Neural cell (in vitro differentiated cells): Measurements from ENCODE around the gene MAEA.

Experiments
- EP300 ChIP-seq: fragments of 450-650 bp; conservative IDR thresholded peaks from 2 replicates; pipeline ENCODE4 v1.6.1; 2014; ENCODE audit warnings: antibody characterized with exemption, mild to moderate bottlenecking, moderate library complexity; ENCODE audit not compliant: poor library complexity, severe bottlenecking
- EZH2 ChIP-seq: fragments of 200-600, 300-800 bp; shearing (Covaris generic), sonication (generic); IDR thresholded peaks from 2 replicates; pipeline ENCODE4 v1.6.1; 2014; ENCODE audit warnings: antibody characterized with exemption, low read length, borderline replicate concordance, mild to moderate bottlenecking; ENCODE audit not compliant: insufficient read depth, poor library complexity, severe bottlenecking
- MXI1 ChIP-seq: fragments of 450-650 bp; conservative IDR thresholded peaks from 2 replicates; pipeline ENCODE4 v1.6.1; 2014; ENCODE audit warnings: antibody characterized with exemption, mild to moderate bottlenecking; ENCODE audit not compliant: poor library complexity, severe bottlenecking
- POLR2AphosphoS5 ChIP-seq: IDR thresholded peaks from 2 replicates; pipeline ENCODE4 v1.6.1; 2012
- SMC3 ChIP-seq: fragments of 450-650 bp; conservative IDR thresholded peaks from 2 replicates; pipeline ENCODE4 v1.6.1; 2014; ENCODE audit warnings: antibody characterized with exemption, mild to moderate bottlenecking, moderate library complexity; ENCODE audit not compliant: poor library complexity
- TAF1 ChIP-seq: IDR thresholded peaks from 2 replicates; pipeline ENCODE4 v1.6.1; 2012; ENCODE audit warnings: low read depth
- TF ChIP-seq, protein P1 (sequence below): fragments of 450-650 bp; IDR thresholded peaks from 2 replicates; pipeline ENCODE4 v1.5.1; 2014; ENCODE audit warnings: antibody characterized with exemption, mild to moderate bottlenecking, moderate library complexity; ENCODE audit not compliant: poor library complexity, severe bottlenecking
- TF ChIP-seq, protein P2 (sequence below): IDR thresholded peaks from 2 replicates; pipeline ENCODE4 v1.6.1; 2012; ENCODE audit warnings: borderline replicate concordance

DNA sequence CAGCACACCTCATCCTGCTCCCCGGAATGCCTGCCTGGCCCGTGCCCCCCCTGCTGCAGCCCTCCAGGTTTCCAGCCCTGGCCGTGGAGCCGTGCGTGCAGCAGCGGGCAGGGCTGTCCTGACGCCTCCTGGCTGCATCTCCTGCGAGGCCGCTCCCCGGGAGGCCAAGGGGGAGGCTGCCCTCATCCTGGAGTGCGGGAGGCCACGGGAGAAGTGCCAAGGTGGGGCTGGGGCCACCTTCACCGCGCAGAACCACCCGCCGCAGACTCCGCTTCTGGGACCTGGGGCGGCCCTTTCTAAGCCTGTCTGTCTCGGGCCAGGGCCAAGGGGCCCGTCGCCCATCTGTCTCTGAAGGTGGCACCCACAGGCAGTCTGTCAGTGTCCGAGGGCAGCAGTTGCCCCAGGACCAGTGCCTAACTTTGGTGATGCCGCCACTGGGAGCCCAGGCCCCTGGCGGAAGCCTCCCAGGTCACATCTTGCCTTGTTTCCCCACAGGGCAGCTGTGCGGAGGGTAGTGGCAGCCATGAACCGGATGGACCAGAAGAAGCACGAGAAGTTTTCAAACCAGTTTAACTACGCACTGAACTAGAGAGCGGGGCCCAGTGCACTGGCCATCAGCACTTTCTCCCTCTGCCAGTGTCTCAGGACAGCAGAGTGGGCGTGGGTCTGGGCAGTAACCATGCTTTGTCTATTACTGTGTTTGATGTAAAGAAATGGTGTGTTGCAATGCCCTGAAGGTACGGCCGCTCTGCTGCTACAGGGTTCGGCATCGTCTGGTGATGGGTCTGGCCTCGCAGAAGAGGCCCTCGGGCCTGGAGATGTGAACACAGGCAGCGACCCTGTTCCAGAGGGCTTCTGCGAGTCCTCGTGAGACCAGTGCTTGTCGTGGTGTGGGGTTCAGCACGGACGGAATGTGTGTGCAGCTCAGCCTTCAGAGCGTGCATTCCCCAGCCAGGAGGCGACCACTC, 96.0 kb downstream of the MAEA start:
- TF ChIP-seq, protein P1, sequence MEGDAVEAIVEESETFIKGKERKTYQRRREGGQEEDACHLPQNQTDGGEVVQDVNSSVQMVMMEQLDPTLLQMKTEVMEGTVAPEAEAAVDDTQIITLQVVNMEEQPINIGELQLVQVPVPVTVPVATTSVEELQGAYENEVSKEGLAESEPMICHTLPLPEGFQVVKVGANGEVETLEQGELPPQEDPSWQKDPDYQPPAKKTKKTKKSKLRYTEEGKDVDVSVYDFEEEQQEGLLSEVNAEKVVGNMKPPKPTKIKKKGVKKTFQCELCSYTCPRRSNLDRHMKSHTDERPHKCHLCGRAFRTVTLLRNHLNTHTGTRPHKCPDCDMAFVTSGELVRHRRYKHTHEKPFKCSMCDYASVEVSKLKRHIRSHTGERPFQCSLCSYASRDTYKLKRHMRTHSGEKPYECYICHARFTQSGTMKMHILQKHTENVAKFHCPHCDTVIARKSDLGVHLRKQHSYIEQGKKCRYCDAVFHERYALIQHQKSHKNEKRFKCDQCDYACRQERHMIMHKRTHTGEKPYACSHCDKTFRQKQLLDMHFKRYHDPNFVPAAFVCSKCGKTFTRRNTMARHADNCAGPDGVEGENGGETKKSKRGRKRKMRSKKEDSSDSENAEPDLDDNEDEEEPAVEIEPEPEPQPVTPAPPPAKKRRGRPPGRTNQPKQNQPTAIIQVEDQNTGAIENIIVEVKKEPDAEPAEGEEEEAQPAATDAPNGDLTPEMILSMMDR, result no peak
- no peak for TF ChIP-seq EZH2
- no peak for TF ChIP-seq EP300
- TF ChIP-seq, protein P2, sequence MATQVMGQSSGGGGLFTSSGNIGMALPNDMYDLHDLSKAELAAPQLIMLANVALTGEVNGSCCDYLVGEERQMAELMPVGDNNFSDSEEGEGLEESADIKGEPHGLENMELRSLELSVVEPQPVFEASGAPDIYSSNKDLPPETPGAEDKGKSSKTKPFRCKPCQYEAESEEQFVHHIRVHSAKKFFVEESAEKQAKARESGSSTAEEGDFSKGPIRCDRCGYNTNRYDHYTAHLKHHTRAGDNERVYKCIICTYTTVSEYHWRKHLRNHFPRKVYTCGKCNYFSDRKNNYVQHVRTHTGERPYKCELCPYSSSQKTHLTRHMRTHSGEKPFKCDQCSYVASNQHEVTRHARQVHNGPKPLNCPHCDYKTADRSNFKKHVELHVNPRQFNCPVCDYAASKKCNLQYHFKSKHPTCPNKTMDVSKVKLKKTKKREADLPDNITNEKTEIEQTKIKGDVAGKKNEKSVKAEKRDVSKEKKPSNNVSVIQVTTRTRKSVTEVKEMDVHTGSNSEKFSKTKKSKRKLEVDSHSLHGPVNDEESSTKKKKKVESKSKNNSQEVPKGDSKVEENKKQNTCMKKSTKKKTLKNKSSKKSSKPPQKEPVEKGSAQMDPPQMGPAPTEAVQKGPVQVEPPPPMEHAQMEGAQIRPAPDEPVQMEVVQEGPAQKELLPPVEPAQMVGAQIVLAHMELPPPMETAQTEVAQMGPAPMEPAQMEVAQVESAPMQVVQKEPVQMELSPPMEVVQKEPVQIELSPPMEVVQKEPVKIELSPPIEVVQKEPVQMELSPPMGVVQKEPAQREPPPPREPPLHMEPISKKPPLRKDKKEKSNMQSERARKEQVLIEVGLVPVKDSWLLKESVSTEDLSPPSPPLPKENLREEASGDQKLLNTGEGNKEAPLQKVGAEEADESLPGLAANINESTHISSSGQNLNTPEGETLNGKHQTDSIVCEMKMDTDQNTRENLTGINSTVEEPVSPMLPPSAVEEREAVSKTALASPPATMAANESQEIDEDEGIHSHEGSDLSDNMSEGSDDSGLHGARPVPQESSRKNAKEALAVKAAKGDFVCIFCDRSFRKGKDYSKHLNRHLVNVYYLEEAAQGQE, result no peak
- no peak for TF ChIP-seq SMC3
- TF ChIP-seq TAF1, result no peak
- no peak for TF ChIP-seq POLR2AphosphoS5
- no peak for TF ChIP-seq MXI1
